SH-SY5Y (cell line): ENCODE data around the gene NPTXR.

Source experiments
- GATA2 ChIP-seq: IDR thresholded peaks from 2 replicates; pipeline ENCODE4 v1.6.1; 2011; ENCODE audit warnings: mild to moderate bottlenecking, low read depth, low read length
- GATA3 ChIP-seq: IDR thresholded peaks from 2 replicates; pipeline ENCODE4 v1.6.1; 2011; ENCODE audit warnings: low read depth, mild to moderate bottlenecking, low read length, moderate library complexity

DNA sequence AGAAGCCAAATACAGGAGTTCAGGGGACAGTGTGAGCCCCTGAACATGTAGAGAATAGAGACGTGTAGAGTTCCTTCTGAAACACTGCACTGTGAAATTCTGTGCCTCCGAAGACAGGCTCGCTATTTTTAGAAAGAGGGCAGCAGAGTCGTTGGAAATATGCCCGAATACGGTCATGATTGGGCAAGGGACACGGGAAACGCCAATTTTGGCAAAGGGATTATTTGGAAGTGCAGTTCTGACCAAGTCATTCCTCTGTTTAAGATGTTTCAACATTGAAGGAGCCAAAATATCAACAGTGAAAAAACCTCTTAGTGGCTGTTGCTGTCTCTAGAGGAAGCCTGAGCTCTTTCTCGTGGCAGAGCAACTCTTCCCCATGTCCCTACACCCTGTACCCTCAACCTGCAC, 37.6 kb upstream of the NPTXR start:
- TF ChIP-seq GATA2: no peak
- no peak for TF ChIP-seq GATA3
